GM12864 (cell line): ENCODE data around the gene CEND1.

ENCODE experiments used
- DNase-seq: peaks from one replicate; pipeline ENCODE4 v3.0.0-alpha.2; 2011; ENCODE audit warnings: low read depth
- H3K4me3 ChIP-seq: 2 replicates; pipeline ENCODE4 v1.5.1; 2011; ENCODE audit warnings: mild to moderate bottlenecking, low read depth, low read length, control low read depth
- TF ChIP-seq, protein P1 (sequence below): IDR thresholded peaks from 2 replicates; pipeline ENCODE4 v1.5.1; 2011; ENCODE audit warnings: low read depth, mild to moderate bottlenecking, moderate library complexity, low read length, control low read depth, inconsistent platforms; ENCODE audit errors: missing control alignments

Gene CEND1

DNA sequence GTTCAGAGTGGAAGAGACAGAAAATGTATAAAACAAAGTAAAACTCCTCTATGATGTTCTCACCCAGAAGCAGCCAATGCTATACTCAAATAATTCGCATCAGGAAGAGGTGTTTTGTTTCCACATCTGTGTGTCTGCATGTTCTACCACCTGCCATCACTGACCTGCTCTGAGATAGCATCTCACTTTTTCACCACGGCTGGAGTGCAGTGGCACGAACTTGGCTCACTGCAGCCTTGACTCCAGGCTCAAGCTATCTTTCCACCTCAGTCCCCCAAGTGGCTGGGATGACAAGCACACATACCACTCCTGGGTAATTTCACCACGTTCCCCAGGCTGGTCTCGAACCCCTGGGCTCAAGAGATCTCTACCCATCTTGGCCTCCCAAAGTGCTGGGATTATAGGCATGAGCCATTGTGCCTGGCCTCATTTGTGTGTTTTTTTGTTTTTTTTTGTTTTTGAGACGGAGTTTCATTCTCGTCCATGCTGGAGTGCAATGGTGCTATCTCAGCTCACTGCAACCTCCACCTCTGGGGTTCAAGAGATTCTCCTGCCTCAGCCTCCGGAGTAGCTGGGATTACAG, 28.3 kb downstream of the CEND1 start:
- TF ChIP-seq, protein P1, sequence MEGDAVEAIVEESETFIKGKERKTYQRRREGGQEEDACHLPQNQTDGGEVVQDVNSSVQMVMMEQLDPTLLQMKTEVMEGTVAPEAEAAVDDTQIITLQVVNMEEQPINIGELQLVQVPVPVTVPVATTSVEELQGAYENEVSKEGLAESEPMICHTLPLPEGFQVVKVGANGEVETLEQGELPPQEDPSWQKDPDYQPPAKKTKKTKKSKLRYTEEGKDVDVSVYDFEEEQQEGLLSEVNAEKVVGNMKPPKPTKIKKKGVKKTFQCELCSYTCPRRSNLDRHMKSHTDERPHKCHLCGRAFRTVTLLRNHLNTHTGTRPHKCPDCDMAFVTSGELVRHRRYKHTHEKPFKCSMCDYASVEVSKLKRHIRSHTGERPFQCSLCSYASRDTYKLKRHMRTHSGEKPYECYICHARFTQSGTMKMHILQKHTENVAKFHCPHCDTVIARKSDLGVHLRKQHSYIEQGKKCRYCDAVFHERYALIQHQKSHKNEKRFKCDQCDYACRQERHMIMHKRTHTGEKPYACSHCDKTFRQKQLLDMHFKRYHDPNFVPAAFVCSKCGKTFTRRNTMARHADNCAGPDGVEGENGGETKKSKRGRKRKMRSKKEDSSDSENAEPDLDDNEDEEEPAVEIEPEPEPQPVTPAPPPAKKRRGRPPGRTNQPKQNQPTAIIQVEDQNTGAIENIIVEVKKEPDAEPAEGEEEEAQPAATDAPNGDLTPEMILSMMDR = no peak
- H3K4me3 ChIP-seq = no peak overlapping the region
- DNase-seq = no peak

DNA sequence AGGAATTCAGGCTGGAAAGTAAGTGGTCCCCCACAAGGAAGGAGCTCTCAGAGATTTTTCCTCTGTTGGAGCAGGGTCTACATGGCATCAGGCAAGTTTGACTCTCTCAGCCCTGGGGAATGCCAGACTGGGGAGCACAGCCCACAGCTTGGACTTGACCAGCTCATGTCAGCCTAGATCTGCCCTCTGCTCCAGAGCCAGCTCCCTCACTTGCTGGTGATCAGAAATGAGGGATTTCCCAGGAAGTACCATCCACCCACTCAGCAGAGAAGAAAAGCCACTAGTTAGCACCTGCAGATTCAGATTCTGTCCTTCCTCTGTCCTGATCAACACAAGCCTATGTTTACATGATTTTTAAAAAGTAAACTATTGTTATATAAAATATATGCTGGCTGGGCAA, 29.7 kb downstream of the CEND1 start:
- DNase-seq = no peak
- H3K4me3 ChIP-seq = no peak overlapping the region
- TF ChIP-seq, protein P1 = no peak

DNA sequence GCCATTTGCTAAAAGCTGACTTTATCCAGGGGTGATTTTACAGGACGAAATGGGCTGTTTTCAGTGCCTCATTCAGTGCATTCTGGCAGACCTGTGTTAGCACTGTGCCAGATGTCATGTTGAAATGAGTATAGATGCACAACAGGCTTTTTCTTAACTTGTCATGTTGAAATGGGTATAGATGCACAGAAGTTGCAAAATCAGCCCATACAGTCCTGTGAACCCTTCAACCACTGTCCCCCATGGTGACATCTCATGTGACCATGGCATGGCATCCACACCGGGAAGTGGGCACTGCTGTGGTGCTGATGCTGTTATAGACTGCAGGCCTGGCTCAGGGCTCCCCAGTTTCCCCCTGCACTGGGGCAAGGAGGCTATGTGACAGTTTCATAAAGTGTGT, 40.2 kb downstream of the CEND1 start:
- H3K4me3 ChIP-seq = no peak overlapping the region
- no peak for DNase-seq
- TF ChIP-seq, protein P1 = no peak

DNA sequence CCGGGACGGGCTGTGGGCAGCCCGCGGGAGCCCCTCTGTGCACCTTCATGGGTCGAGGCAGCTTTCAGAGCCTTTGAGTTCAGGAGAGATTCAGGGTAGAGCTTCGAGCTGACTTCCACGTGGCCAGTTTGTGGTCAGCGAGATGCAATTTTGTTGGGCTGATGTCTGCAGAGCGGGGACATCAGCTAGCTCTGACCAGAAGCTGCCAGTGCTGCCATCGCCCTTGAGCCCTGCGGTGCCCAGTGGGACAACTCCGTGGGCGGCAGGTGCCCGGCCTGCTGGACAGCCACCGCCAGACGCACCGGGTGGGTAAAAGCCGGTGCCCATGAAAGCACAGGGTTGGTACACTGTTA, 41.9 kb downstream of the CEND1 start:
- no peak for DNase-seq
- peak overlapping the region; percentile 89 for H3K4me3 ChIP-seq
- TF ChIP-seq, protein P1 = no peak

DNA sequence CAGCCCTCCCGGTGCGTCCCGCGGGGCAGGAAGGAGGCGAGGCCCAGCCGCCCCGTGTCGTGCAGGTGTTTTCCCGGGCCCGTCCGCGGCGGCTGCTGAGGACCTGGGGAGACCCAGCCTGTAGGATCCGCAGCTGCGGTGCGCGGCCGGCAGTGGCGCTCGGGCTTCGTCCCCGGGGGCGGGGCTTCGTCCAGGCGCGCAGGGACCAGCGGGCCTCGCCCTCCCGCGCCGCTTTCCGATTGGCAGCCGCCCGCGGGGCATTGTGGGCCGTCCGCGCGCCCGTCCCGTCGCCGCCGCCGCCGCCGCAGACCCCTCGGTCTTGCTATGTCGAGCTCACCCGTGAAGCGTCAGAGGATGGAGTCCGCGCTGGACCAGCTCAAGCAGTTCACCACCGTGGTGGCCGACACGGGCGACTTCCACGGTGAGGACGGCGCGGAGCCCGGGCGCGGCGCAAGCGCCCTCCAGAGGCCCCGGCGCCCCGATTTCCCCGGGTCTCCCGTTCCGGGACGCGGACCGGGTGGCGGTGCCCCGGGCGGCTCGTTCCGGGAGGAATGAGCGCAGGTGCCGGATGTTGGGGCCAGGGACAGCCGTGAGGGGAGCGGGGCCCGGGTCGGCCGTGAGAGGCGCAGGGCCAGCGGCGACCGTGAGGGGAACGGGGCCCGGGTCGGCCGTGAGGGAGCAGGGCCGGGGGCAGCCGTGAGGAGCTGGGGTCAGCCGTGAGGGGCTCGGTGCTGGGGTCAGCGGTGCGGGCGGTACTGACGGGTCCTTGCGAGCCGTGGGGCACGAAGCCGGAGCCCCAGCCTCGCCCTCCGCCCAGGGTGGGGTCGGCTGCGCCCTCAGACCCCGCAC, 42.5 kb downstream of the CEND1 start, which contains the start of gene TALDO1:
Gene TALDO1 (plus strand): TSS at position 307 of the 849 bp plus-strand sequence. CDS start 18 bp downstream, at position 325.
- peak within 1 kb of the TSS; percentile 89 for H3K4me3 ChIP-seq
- DNase-seq = no peak
- TF ChIP-seq, protein P1 = peak; percentile 21

DNA sequence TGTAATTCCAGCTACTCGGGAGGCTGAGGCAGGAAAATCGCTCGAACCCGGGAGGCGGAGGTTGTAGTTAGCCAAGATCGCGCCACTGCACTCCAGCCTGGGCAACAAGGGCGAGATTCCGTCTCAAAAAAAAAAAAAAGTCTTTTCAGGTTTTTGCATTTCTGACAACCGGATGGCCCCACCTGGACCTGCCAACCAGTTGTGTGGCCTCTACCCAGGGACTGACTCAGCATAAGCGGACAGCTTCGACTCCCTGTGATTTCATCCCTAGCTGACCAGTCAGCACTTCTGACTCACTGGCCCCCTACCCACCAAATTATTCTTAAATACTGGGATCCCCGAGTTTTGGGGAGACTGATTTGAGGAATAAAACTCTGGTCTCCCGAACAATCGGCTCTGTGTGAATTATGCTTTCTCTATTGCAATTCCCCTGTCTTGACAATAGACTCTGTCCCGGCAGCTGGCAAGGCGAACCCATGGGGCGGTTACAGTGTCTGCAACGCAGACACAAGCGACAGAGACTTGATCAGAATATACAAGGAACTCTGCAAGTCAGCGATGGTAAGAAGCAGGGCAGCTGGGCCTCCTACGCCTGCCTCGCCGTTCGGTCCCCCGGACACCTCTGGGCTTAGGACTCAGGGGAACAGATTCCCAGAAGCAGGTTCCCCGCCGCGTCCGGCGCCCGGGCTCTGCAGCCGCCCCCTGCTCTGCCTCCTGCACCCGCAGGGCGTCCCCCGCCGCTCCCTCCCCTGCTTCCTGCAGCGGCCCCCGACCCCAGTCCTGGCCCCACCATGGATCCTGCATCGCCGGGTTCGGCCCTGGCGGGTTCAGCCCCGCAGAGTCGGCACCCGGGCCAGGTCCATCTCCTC, 43.4 kb downstream of the CEND1 start:
- DNase-seq = no peak
- peak overlapping the region; percentile 89 for H3K4me3 ChIP-seq
- TF ChIP-seq, protein P1 = no peak
